Endothelial cell of umbilical vein (primary cell): ENCODE measurements around the gene RNASE8. TPM values are rescaled to one million over a fixed set of nuclear protein-coding genes. Genes with fewer than 3 reads are reported as not detected.

Experiments
- BruUV-seq: library from RNA; stranded (reverse); fragments of 400-500 nt; replicated peaks from 2 replicates; lab custom pipeline; 2021; lab: Mats Ljungman, UMichigan
- CTCF ChIA-PET: fragments of 300-600, 350-600 bp; sonication (Branson Sonifier 250); formaldehyde crosslinking; loops from one replicate; lab custom pipeline; 2021; ENCODE audit warnings: antibody characterized with exemption, inconsistent platforms; lab: Charles Lee
- POLR2A ChIA-PET: fragments of 300-600, 350-600 bp; sonication (Branson Sonifier 250); formaldehyde crosslinking; loops from one replicate; lab custom pipeline; 2021; ENCODE audit warnings: antibody characterized with exemption, inconsistent platforms; lab: Charles Lee
- DNase-seq: peaks from one replicate; pipeline ENCODE4 v3.0.0-alpha.2; 2011; ENCODE audit warnings: low read depth, low spot score
- FAIRE-seq: peaks from 2 replicates; lab custom pipeline; 2011; peaks lifted over from hg19 to GRCh38; lab: Jason Lieb, UNC
- H2AFZ ChIP-seq: 2 replicates; pipeline ENCODE4 v1.6.0; 2012; ENCODE audit warnings: low read depth, low read length, control low read depth, inconsistent platforms
- H3K27ac ChIP-seq: 2 replicates; pipeline ENCODE4 v1.5.1; 2011; ENCODE audit warnings: low read depth, mild to moderate bottlenecking, control low read depth, low read length, moderate library complexity; ENCODE audit not compliant: insufficient read depth
- H3K27me3 ChIP-seq, 2 experiments: 2 replicates each; pipeline versions ENCODE4 v1.6.0 to v1.6.1; 2011; ENCODE audit warnings: low read length in 2 of 2, mixed read lengths in 1 of 2; ENCODE audit not compliant: control insufficient read depth in 2 of 2, insufficient read depth in 2 of 2
- H3K36me3 ChIP-seq, 2 experiments: 2 replicates in 1 of 2; 3 replicates in 1 of 2; pipeline ENCODE4 v1.5.1; 2011; ENCODE audit warnings: low read length in 2 of 2, mild to moderate bottlenecking in 1 of 2, moderate library complexity in 1 of 2; ENCODE audit not compliant: control insufficient read depth in 2 of 2, insufficient read depth in 2 of 2; ENCODE audit errors: extremely low read depth in 1 of 2
- H3K4me1 ChIP-seq: 3 replicates; pipeline ENCODE4 v1.5.1; 2011; ENCODE audit warnings: mild to moderate bottlenecking, low read length; ENCODE audit not compliant: control insufficient read depth, insufficient read depth; ENCODE audit errors: extremely low read depth
- H3K4me2 ChIP-seq: 2 replicates; pipeline ENCODE4 v1.6.1; 2011; ENCODE audit warnings: low read length, control low read depth, mixed read lengths; ENCODE audit not compliant: insufficient read depth
- H3K4me3 ChIP-seq, 3 experiments: fragments of 200-600 bp in 1 of 3; sonication (generic), shearing (Covaris generic) in 1 of 3; replicated peaks in 1 of 3; 2 replicates each; pipeline ENCODE4 v1.5.1; 2011 to 2016; ENCODE audit warnings: control low read depth in 3 of 3, low read length in 3 of 3, mild to moderate bottlenecking in 2 of 3, inconsistent platforms in 1 of 3, low read depth in 1 of 3, moderate library complexity in 1 of 3; ENCODE audit not compliant: insufficient read depth in 1 of 3
- H3K79me2 ChIP-seq: 2 replicates; pipeline ENCODE4 v1.6.0; 2012; ENCODE audit warnings: low read length, inconsistent platforms; ENCODE audit not compliant: control insufficient read depth, insufficient read depth
- H3K9ac ChIP-seq: replicated peaks from 2 replicates; pipeline ENCODE3; 2011; ENCODE audit warnings: low read length, control low read depth; ENCODE audit not compliant: insufficient read depth; ENCODE audit errors: extremely low read depth
- H3K9me1 ChIP-seq: replicated peaks from 3 replicates; pipeline ENCODE4 v1.6.0; 2011; ENCODE audit warnings: mild to moderate bottlenecking, low read length; ENCODE audit not compliant: control insufficient read depth, insufficient read depth; ENCODE audit errors: extremely low read depth
- H3K9me3 ChIP-seq: replicated peaks from 2 replicates; pipeline ENCODE4 v1.5.1; 2012; ENCODE audit warnings: low read length, inconsistent platforms; ENCODE audit not compliant: control insufficient read depth, insufficient read depth
- H4K20me1 ChIP-seq: replicated peaks from 2 replicates; pipeline ENCODE3; 2011; ENCODE audit warnings: mild to moderate bottlenecking, low read length; ENCODE audit not compliant: control insufficient read depth, insufficient read depth; ENCODE audit errors: extremely low read depth
- CTCF ChIP-seq, 2 donors: IDR thresholded peaks; 1 replicate in 1 of 2; 2 replicates in 1 of 2; pipeline ENCODE4 v1.5.1; 2011; ENCODE audit warnings: low read length in 2 of 2, mild to moderate bottlenecking in 2 of 2, moderate library complexity in 2 of 2, control low read depth in 1 of 2, inconsistent platforms in 1 of 2, low read depth in 1 of 2; ENCODE audit not compliant: insufficient read depth in 1 of 2; ENCODE audit errors: extremely low read depth in 1 of 2
- EZH2 ChIP-seq: IDR thresholded peaks from 2 replicates; pipeline ENCODE4 v1.6.1; 2012; ENCODE audit warnings: borderline replicate concordance, low read depth, mild to moderate bottlenecking, moderate library complexity, low read length, inconsistent platforms; ENCODE audit not compliant: severe bottlenecking
- FOS ChIP-seq: IDR thresholded peaks from 2 replicates; pipeline ENCODE4 v1.6.1; 2011; ENCODE audit warnings: mild to moderate bottlenecking, low read length, moderate library complexity, borderline replicate concordance; ENCODE audit not compliant: insufficient read depth
- GATA2 ChIP-seq: IDR thresholded peaks from 2 replicates; pipeline ENCODE4 v1.7.0; 2011; ENCODE audit warnings: low read depth, mild to moderate bottlenecking, moderate library complexity, mixed read lengths, low read length; ENCODE audit not compliant: insufficient read length, insufficient read depth
- JUN ChIP-seq: IDR thresholded peaks from 2 replicates; pipeline ENCODE4 v1.6.1; 2011; ENCODE audit warnings: borderline replicate concordance, low read depth; ENCODE audit not compliant: insufficient read length, insufficient read depth
- MAX ChIP-seq: IDR thresholded peaks from 2 replicates; pipeline ENCODE4 v1.6.1; 2011; ENCODE audit not compliant: insufficient read depth, insufficient read length
- MYC ChIP-seq: IDR thresholded peaks from one replicate; pipeline ENCODE4 v1.6.1; 2011; ENCODE audit warnings: mild to moderate bottlenecking, low read depth, low read length
- POLR2A ChIP-seq: IDR thresholded peaks from 2 replicates; pipeline ENCODE4 v1.6.1; 2012; ENCODE audit warnings: low read depth, mild to moderate bottlenecking, control low read depth, low read length
- POLR2AphosphoS5 ChIP-seq: IDR thresholded peaks from 2 replicates; pipeline ENCODE4 v1.6.1; 2012; ENCODE audit warnings: low read depth, mild to moderate bottlenecking, control low read depth, low read length, moderate library complexity; ENCODE audit not compliant: insufficient read depth
- dilution Hi-C: fragments of 300-500 bp; cut with MboI; formaldehyde crosslinking; loops from one replicate; pipeline ENCODE4 v1.15.0; 2019; ENCODE audit warnings: low sequenced_read_pairs; ENCODE audit not compliant: extremely low pct_ligation_motif_present
- intact Hi-C: fragments of 100-400 bp; cut with micrococcal nuclease; formaldehyde crosslinking; loops from one replicate; pipeline ENCODE4 v1.10.0; 2022
- polyA plus RNA-seq, 4 experiments: library from polyadenylated mRNA; depleted of rRNA in 3 of 4; stranded (reverse) in 3 of 4; unstranded in 1 of 4; fragments of >200 nt; gene quantifications; 2 replicates each; pipeline versions ENCODE4 v1.2.1 to v1.2.3, GENCODE V29; 2011 to 2012; ENCODE audit warnings: missing spikeins in 1 of 4
- total RNA-seq: library from RNA; stranded (reverse); gene quantifications from 2 replicates; pipeline ENCODE4 v1.2.3, GENCODE V29; 2021

The RNASE8 gene
- total and polyA plus RNA-seq, 2 donors (not counting 3 experiments of a cell fraction or from before 2014, with no cell fraction given), result not detected

- FAIRE-seq (no peak), DNase-seq (no peak)
- Histone ChIP-seq H3K27ac (no peak overlapping the region), H3K9me1 (no peaks in the 10 kb centered on the region), H3K4me3 (peak overlapping the region in 2 of 3 experiments; percentile 45 to 60), H3K4me1 (peaks cover 23% of the 10 kb centered on the region), H3K79me2 (no peaks in the 10 kb centered on the region), H3K27me3 (peaks cover 12 to 21% of the 10 kb centered on the region in 2 experiments), H3K4me2 (peak overlapping the region; percentile 44), H3K9me3 (no peaks in the 10 kb centered on the region), H3K9ac (peak overlapping the region; percentile 97), H4K20me1 (no peaks in the 10 kb centered on the region), H2AFZ (peak overlapping the region; percentile 72), H3K36me3 (no peaks in the 10 kb centered on the region)
- dilution Hi-C loops (no loop called here), intact Hi-C loops (loop anchor here (5.0 kb wide), 1 partner anchor 130 kb away; no protein-coding TSS in a partner anchor)
- POLR2A ChIA-PET, result no interaction called here
- no TSS peak for BruUV-seq
- no peak for TF ChIP-seq MYC
- TF ChIP-seq CTCF (IDR thresholded peaks at IDR 0.05; ENCODE audit: extremely low read depth in 1 of 2, insufficient read depth in 1 of 2, low read depth in 1 of 2, low read length in 2 of 2), result no peak
- no peak for TF ChIP-seq FOS
- no peak for TF ChIP-seq MAX
- TF ChIP-seq JUN, result no peak
- no peak for TF ChIP-seq EZH2
- TF ChIP-seq POLR2A, result no peak
- no peak for TF ChIP-seq POLR2AphosphoS5
- no peak for TF ChIP-seq GATA2
- CTCF ChIA-PET, result interaction anchor here (0.9 to 10.4 kb wide), 9 partner anchors 10 to 112 kb away, joined by 3 to 310 read pairs (median 17); no protein-coding TSS in a partner anchor
Measured at GRCh38 chr14:21102521-21103410, 45.1 kb downstream of the RNASE8 start.
